NCI-H526 treated with DMSO at 0.1 percent for 48 hours (cell line): ENCODE results near the gene HMG20B.
"Not testable (repeated sequence)": the region's sequence is repeated elsewhere in the genome, so short reads cannot be mapped to it uniquely, and the experiment has no call there.

Source experiments
- DNase-seq: peaks from one replicate; lab custom pipeline; 2025; lab: John Stamatoyannopoulos, UW

HMG20B gene

GRCh38 chr19:3572855-3573161, at the start of gene HMG20B:
HMG20B (plus strand) TSS chr19:3572944; CDS start chr19:3573310, 366 bp downstream.
- DNase-seq = no peak

- no peak for DNase-seq
Observed at GRCh38 chr19:3523361-3524077, 49.2 kb upstream of the HMG20B start.

GRCh38 chr19:3524078-3524842, 48.5 kb upstream of the HMG20B start:
- DNase-seq = no peak

- DNase-seq = no peak
Observed at GRCh38 chr19:3524904-3525451, 47.8 kb upstream of the HMG20B start.

- no peak for DNase-seq
Observed at GRCh38 chr19:3526507-3527237, 46.1 kb upstream of the HMG20B start.

GRCh38 chr19:3527238-3527910, 45.4 kb upstream of the HMG20B start:
- DNase-seq = no peak

- no peak for DNase-seq
Observed at GRCh38 chr19:3528080-3528479, 44.7 kb upstream of the HMG20B start.

GRCh38 chr19:3528539-3529211, 44.1 kb upstream of the HMG20B start:
- DNase-seq = no peak

- DNase-seq = not testable (repeated sequence)
Observed at GRCh38 chr19:3529299-3529698, 43.4 kb upstream of the HMG20B start.

- no peak for DNase-seq
Observed at GRCh38 chr19:3530389-3530788, 42.4 kb upstream of the HMG20B start.

- no peak for DNase-seq
Observed at GRCh38 chr19:3531716-3532115, 41.0 kb upstream of the HMG20B start.

- DNase-seq = no peak
Observed at GRCh38 chr19:3532154-3532786, 40.5 kb upstream of the HMG20B start.

GRCh38 chr19:3533033-3533432, 39.7 kb upstream of the HMG20B start:
- DNase-seq = no peak

- DNase-seq = no peak
Observed at GRCh38 chr19:3533563-3534216, 39.1 kb upstream of the HMG20B start.

GRCh38 chr19:3534375-3535234, 38.1 kb upstream of the HMG20B start:
- DNase-seq = no peak

- no peak for DNase-seq
Observed at GRCh38 chr19:3535235-3535535, 37.6 kb upstream of the HMG20B start.

GRCh38 chr19:3535563-3535965, 37.2 kb upstream of the HMG20B start:
- no peak for DNase-seq

- DNase-seq = no peak
Observed at GRCh38 chr19:3535981-3536380, 36.8 kb upstream of the HMG20B start.

- DNase-seq = no peak
Observed at GRCh38 chr19:3536429-3537100, 36.2 kb upstream of the HMG20B start.
